Neural progenitor cell (in vitro differentiated cells): ENCODE data around the gene IQCN. TPM values are rescaled to one million over a fixed set of nuclear protein-coding genes. Genes with fewer than 3 reads are reported as not detected.
A peak's percentile ranks its signal among the peaks of the same experiment; 100 is the strongest.
"Not testable (repeated sequence)": the region's sequence is repeated elsewhere in the genome, so short reads cannot be mapped to it uniquely, and the experiment has no call there.

Experiments used
- DNase-seq: peaks from one replicate; pipeline ENCODE4 v3.0.0-alpha.2; 2016; ENCODE audit warnings: low spot score
- H2AFZ ChIP-seq: fragments of 200-600 bp; sonication (generic); replicated peaks from 2 replicates; pipeline ENCODE4 v1.6.1; 2016; ENCODE audit warnings: antibody characterized with exemption
- H3F3A ChIP-seq: fragments of 200-600 bp; sonication (generic); 2 replicates; pipeline ENCODE4 v1.6.1; 2016; ENCODE audit warnings: antibody characterized with exemption, low read depth
- H3K27ac ChIP-seq: fragments of 200-600 bp; sonication (generic); 2 replicates; pipeline ENCODE4 v1.5.1; 2016; ENCODE audit warnings: mild to moderate bottlenecking
- H3K27me3 ChIP-seq: fragments of 200-600 bp; sonication (generic); 2 replicates; pipeline ENCODE4 v1.6.1; 2016; ENCODE audit warnings: mild to moderate bottlenecking, moderate library complexity
- H3K36me3 ChIP-seq: fragments of 200-600 bp; sonication (generic); 2 replicates; pipeline ENCODE4 v1.5.1; 2016
- H3K4me1 ChIP-seq: fragments of 200-600 bp; sonication (generic); 2 replicates; pipeline ENCODE4 v1.6.1; 2016; ENCODE audit warnings: mixed run types
- H3K4me2 ChIP-seq: fragments of 200-600 bp; sonication (generic); 2 replicates; pipeline ENCODE4 v1.6.1; 2016
- H3K4me3 ChIP-seq: fragments of 200-600 bp; sonication (generic); 2 replicates; pipeline ENCODE4 v1.5.1; 2016
- H3K79me2 ChIP-seq: fragments of 200-600 bp; sonication (generic); 2 replicates; pipeline ENCODE4 v1.6.1; 2016; ENCODE audit warnings: low read depth
- H3K9ac ChIP-seq: fragments of 200-600 bp; sonication (generic); 2 replicates; pipeline ENCODE4 v1.6.1; 2016
- H3K9me3 ChIP-seq: fragments of 200-600 bp; sonication (generic); 2 replicates; pipeline ENCODE4 v1.5.1; 2016; ENCODE audit warnings: low read depth
- H4K20me1 ChIP-seq: fragments of 200-600 bp; sonication (generic); 2 replicates; pipeline ENCODE4 v1.6.1; 2016; ENCODE audit warnings: low read depth
- H3K27ac Mint-ChIP-seq: 3 replicates; pipeline ENCODE4 v1.8.0; 2021; ENCODE audit warnings: mixed read lengths
- H3K27me3 Mint-ChIP-seq: 2 replicates; pipeline ENCODE4 v1.8.0; 2022; ENCODE audit warnings: low read depth, mild to moderate bottlenecking, inconsistent platforms, moderate library complexity, mixed read lengths; ENCODE audit not compliant: insufficient read depth
- H3K36me3 Mint-ChIP-seq: 3 replicates; pipeline ENCODE4 v1.8.0; 2021; ENCODE audit warnings: mixed read lengths
- H3K4me1 Mint-ChIP-seq: 3 replicates; pipeline ENCODE4 v1.8.0; 2021; ENCODE audit warnings: mixed read lengths
- H3K4me3 Mint-ChIP-seq: 3 replicates; pipeline ENCODE4 v1.8.0; 2021; ENCODE audit warnings: mild to moderate bottlenecking, moderate library complexity, mixed read lengths
- H3K9me3 Mint-ChIP-seq: 3 replicates; pipeline ENCODE4 v1.8.0; 2020; ENCODE audit warnings: mixed read lengths
- CTCF ChIP-seq: fragments of 200-600 bp; sonication (generic); IDR thresholded peaks from 2 replicates; pipeline ENCODE4 v1.5.1; 2017; ENCODE audit warnings: antibody characterized with exemption, mild to moderate bottlenecking
- EZH2 ChIP-seq: fragments of 200-600 bp; sonication (generic); IDR thresholded peaks from 2 replicates; pipeline ENCODE4 v1.6.1; 2017; ENCODE audit warnings: antibody characterized with exemption, mild to moderate bottlenecking, moderate library complexity
- EZH2phosphoT487 ChIP-seq: fragments of 200-600 bp; sonication (generic); IDR thresholded peaks from 2 replicates; pipeline ENCODE4 v1.6.1; 2017; ENCODE audit warnings: antibody characterized with exemption
- total RNA-seq: library from RNA; depleted of rRNA; stranded (reverse); fragments of >200 nt; gene quantifications from 2 replicates; pipeline ENCODE4 v1.2.3, GENCODE V29; 2015; ENCODE audit warnings: low replicate concordance

IQCN gene
- total RNA-seq, 1 donor from 2014 or later: 0.11 TPM

GRCh38 chr19:18214779-18215433 is 59.3 kb downstream of the IQCN start:
- Histone ChIP-seq H3K36me3 (no peaks in the 10 kb centered on the region), H3K4me2 (no peak overlapping the region), H3K4me3 (no peak overlapping the region), H3K27me3 (peaks cover 6% of the 10 kb centered on the region), H3K79me2 (no peaks in the 10 kb centered on the region), H3K9me3 (no peaks in the 10 kb centered on the region), H2AFZ (no peak overlapping the region), H3K9ac (no peak overlapping the region), H3F3A (no peaks in the 10 kb centered on the region), H3K4me1 (no peaks in the 10 kb centered on the region), H4K20me1 (peaks cover 2% of the 10 kb centered on the region), H3K27ac (no peak overlapping the region)
- H3K36me3 Mint-ChIP-seq: no peaks in the 10 kb centered on the region
- no peaks in the 10 kb centered on the region for H3K9me3 Mint-ChIP-seq
- peaks cover 5% of the 10 kb centered on the region for H3K4me1 Mint-ChIP-seq
- no peak for DNase-seq
- TF ChIP-seq EZH2: no peak
- TF ChIP-seq EZH2phosphoT487: no peak
- TF ChIP-seq CTCF: no peak
- no peak overlapping the region for H3K27ac Mint-ChIP-seq
- peaks cover 21% of the 10 kb centered on the region for H3K27me3 Mint-ChIP-seq
- H3K4me3 Mint-ChIP-seq: peak overlapping the region; percentile 16

- Histone ChIP-seq H3K4me3 (no peak overlapping the region), H3F3A (peaks cover 4% of the 10 kb centered on the region), H2AFZ (no peak overlapping the region), H3K27ac (no peak overlapping the region), H3K79me2 (no peaks in the 10 kb centered on the region), H3K36me3 (no peaks in the 10 kb centered on the region), H3K4me1 (no peaks in the 10 kb centered on the region), H3K9ac (no peak overlapping the region), H3K4me2 (no peak overlapping the region), H3K9me3 (no peaks in the 10 kb centered on the region), H4K20me1 (no peaks in the 10 kb centered on the region), H3K27me3 (no peaks in the 10 kb centered on the region)
- Mint-ChIP-seq H3K27me3 (peaks cover 17% of the 10 kb centered on the region), H3K36me3 (no peaks in the 10 kb centered on the region), H3K4me3 (no peak overlapping the region), H3K4me1 (peaks cover 9% of the 10 kb centered on the region), H3K9me3 (no peaks in the 10 kb centered on the region), H3K27ac (no peak overlapping the region)
- TF ChIP-seq EZH2phosphoT487 (no peak), EZH2 (no peak), CTCF (no peak)
- no peak for DNase-seq
These were observed 62.6 kb downstream of the IQCN start for GRCh38 chr19:18211683-18212082.

- not testable (repeated sequence) for H3K36me3 ChIP-seq, H3K27ac Mint-ChIP-seq, H3K4me2 ChIP-seq, H3K9me3 Mint-ChIP-seq, H3K4me3 ChIP-seq, H3K27me3 ChIP-seq, H3K9ac ChIP-seq, H3K9me3 ChIP-seq, H2AFZ ChIP-seq, DNase-seq, H3K79me2 ChIP-seq, H3K36me3 Mint-ChIP-seq, H3K27ac ChIP-seq, H4K20me1 ChIP-seq, H3K4me1 ChIP-seq, H3K4me3 Mint-ChIP-seq
- Mint-ChIP-seq H3K4me1 (peaks cover 19% of the 10 kb centered on the region), H3K27me3 (peaks cover 10% of the 10 kb centered on the region)
- H3F3A ChIP-seq: peaks cover 18% of the 10 kb centered on the region
These were observed 64.3 kb downstream of the IQCN start for GRCh38 chr19:18209912-18210311.

GRCh38 chr19:18208098-18208951 is 65.9 kb downstream of the IQCN start:
- no peaks in the 10 kb centered on the region for H4K20me1 ChIP-seq
- no peaks in the 10 kb centered on the region for H3K36me3 Mint-ChIP-seq
- H3K27ac Mint-ChIP-seq: no peak overlapping the region

More at GRCh38 chr19:18208098-18208951, 65.9 kb downstream of the IQCN start:
- Histone ChIP-seq H3K9me3 (no peaks in the 10 kb centered on the region), H3K27me3 (peaks cover 4% of the 10 kb centered on the region), H2AFZ (no peak overlapping the region), H3K9ac (no peak overlapping the region), H3K36me3 (no peaks in the 10 kb centered on the region), H3K4me1 (peaks cover 10% of the 10 kb centered on the region), H3K27ac (no peak overlapping the region), H3F3A (peaks cover 29% of the 10 kb centered on the region), H3K4me3 (no peak overlapping the region), H3K79me2 (no peaks in the 10 kb centered on the region), H3K4me2 (no peak overlapping the region)
- H3K4me3 Mint-ChIP-seq: no peak overlapping the region
- DNase-seq: peak; percentile 57
- H3K9me3 Mint-ChIP-seq: no peaks in the 10 kb centered on the region
- H3K27me3 Mint-ChIP-seq: peaks cover 7% of the 10 kb centered on the region
- peaks cover 17% of the 10 kb centered on the region for H3K4me1 Mint-ChIP-seq
- TF ChIP-seq EZH2: no peak
- peak; percentile 60 for TF ChIP-seq CTCF
- no peak for TF ChIP-seq EZH2phosphoT487
